ENCODE results near the gene PROB1. TPM values are rescaled to one million over a fixed set of nuclear protein-coding genes. Genes with fewer than 3 reads are reported as not detected.
A peak's percentile ranks its signal among the peaks of the same experiment; 100 is the strongest.

PROB1 gene
- total RNA-seq, 1 experiment from 2014 or later = 3.4 TPM

GRCh38 chr5:139360384-139360783, 34.5 kb downstream of the PROB1 start:
- Histone ChIP-seq H2AFZ (ENCODE audit: low read length) (no peak overlapping the region), H3T11ph (ENCODE audit: low read length) (no peak overlapping the region), H2BK15ac (ENCODE audit: low read depth, low read length) (no peak overlapping the region), H4K8ac (replicated peaks; ENCODE audit: insufficient read length, low read depth, low read length) (no peak overlapping the region), H2BK5ac (ENCODE audit: insufficient read length, low read length) (no peak overlapping the region), H3K9ac (ENCODE audit: extremely low read depth, insufficient read length, low read length) (no peak overlapping the region), H3K9me3 (ENCODE audit: control insufficient read depth, low read depth, low read length) (no peaks in the 10 kb centered on the region), H2AK5ac (ENCODE audit: insufficient read length, low read length) (no peak overlapping the region), H3K4ac (ENCODE audit: low read depth, low read length) (no peak overlapping the region), H3K27ac (ENCODE audit: insufficient read length, low read depth, low read length) (no peak overlapping the region), H3K56ac (ENCODE audit: insufficient read length, low read depth, low read length) (no peak overlapping the region), H4K20me1 (ENCODE audit: control insufficient read depth, insufficient read depth, insufficient read length) (no peaks in the 10 kb centered on the region), H2BK120ac (ENCODE audit: low read depth, low read length, poor library complexity, severe bottlenecking) (no peak overlapping the region), H3K79me1 (ENCODE audit: insufficient read depth, low read depth, low read length, poor library complexity, severe bottlenecking) (peaks cover 19% of the 10 kb centered on the region), H3K4me2 (ENCODE audit: insufficient read depth, insufficient read length, low read length) (no peak overlapping the region), H3K79me2 (ENCODE audit: insufficient read depth, low read length) (peaks cover 19% of the 10 kb centered on the region; the same call in 1 of the 2 replicates), H2BK12ac (ENCODE audit: insufficient read length, low read depth, low read length) (no peak overlapping the region), H3K23ac (ENCODE audit: insufficient read length, low read depth, low read length) (no peak overlapping the region), H4K91ac (ENCODE audit: insufficient read length, low read depth, low read length) (no peak overlapping the region), H3K14ac (ENCODE audit: insufficient read depth, low read length) (no peak overlapping the region), H2BK20ac (ENCODE audit: low read depth, low read length, poor library complexity, severe bottlenecking) (no peak overlapping the region), H3K27me3 (ENCODE audit: insufficient read depth, low read length) (no peaks in the 10 kb centered on the region), H3K23me2 (ENCODE audit: insufficient read length, low read depth, low read length, poor library complexity, severe bottlenecking) (no peaks in the 10 kb centered on the region), H4K5ac (ENCODE audit: insufficient read length, low read depth, low read length) (no peak overlapping the region), H3K4me1 (ENCODE audit: insufficient read depth, low read length) (no peaks in the 10 kb centered on the region), H3K18ac (ENCODE audit: insufficient read length, low read depth, low read length) (no peak overlapping the region)
- H3K9me3 Mint-ChIP-seq = no peaks in the 10 kb centered on the region
- peaks cover 0 to 7% of the 10 kb centered on the region in 2 experiments; a peak in 1 of 4 replicates for H3K4me1 Mint-ChIP-seq
- H3K27ac Mint-ChIP-seq = peak overlapping the region in 1 of 3 experiments; percentile 66; a peak in 1 of 7 replicates
- TF ChIP-seq, protein P1, sequence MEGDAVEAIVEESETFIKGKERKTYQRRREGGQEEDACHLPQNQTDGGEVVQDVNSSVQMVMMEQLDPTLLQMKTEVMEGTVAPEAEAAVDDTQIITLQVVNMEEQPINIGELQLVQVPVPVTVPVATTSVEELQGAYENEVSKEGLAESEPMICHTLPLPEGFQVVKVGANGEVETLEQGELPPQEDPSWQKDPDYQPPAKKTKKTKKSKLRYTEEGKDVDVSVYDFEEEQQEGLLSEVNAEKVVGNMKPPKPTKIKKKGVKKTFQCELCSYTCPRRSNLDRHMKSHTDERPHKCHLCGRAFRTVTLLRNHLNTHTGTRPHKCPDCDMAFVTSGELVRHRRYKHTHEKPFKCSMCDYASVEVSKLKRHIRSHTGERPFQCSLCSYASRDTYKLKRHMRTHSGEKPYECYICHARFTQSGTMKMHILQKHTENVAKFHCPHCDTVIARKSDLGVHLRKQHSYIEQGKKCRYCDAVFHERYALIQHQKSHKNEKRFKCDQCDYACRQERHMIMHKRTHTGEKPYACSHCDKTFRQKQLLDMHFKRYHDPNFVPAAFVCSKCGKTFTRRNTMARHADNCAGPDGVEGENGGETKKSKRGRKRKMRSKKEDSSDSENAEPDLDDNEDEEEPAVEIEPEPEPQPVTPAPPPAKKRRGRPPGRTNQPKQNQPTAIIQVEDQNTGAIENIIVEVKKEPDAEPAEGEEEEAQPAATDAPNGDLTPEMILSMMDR (conservative IDR thresholded peaks at IDR 0.05) = no peak
- WGBS (ENCODE audit: extremely low coverage, insufficient read length, low lambda C conversion rate) = no CpG with 5 or more reads among the region's 4 CpGs
- H3K36me3 Mint-ChIP-seq (ENCODE audit: insufficient read depth in 1 of 3, low read depth in 3 of 3) = peaks cover 24 to 50% (median 42%) of the 10 kb centered on the region in 3 experiments; a peak in 6 of 7 replicates
- H3K4me3 Mint-ChIP-seq = no peak overlapping the region
- H3K27me3 Mint-ChIP-seq (ENCODE audit: low read depth) = no peaks in the 10 kb centered on the region
- no peak for DNase-seq
